Endothelial cell (in vitro differentiated cells): ENCODE results near the gene RFFL. TPM values are rescaled to one million over a fixed set of nuclear protein-coding genes. Genes with fewer than 3 reads are reported as not detected.
A peak's percentile ranks its signal among the peaks of the same experiment; 100 is the strongest.

Source experiments
- DNase-seq: peaks from one replicate; pipeline ENCODE4 v3.0.0; 2021; ENCODE audit warnings: low spot score
- H3K27ac Mint-ChIP-seq: one replicate; pipeline ENCODE4 v1.8.0; 2021; ENCODE audit warnings: mixed read lengths, inconsistent platforms; ENCODE audit not compliant: unreplicated experiment
- H3K27me3 Mint-ChIP-seq: one replicate; pipeline ENCODE4 v1.8.0; 2021; ENCODE audit warnings: mild to moderate bottlenecking, moderate library complexity, mixed read lengths, inconsistent platforms; ENCODE audit not compliant: unreplicated experiment
- H3K36me3 Mint-ChIP-seq: one replicate; pipeline ENCODE4 v1.8.0; 2021; ENCODE audit warnings: mild to moderate bottlenecking, low read depth, mixed read lengths, inconsistent platforms; ENCODE audit not compliant: unreplicated experiment
- H3K4me1 Mint-ChIP-seq: one replicate; pipeline ENCODE4 v1.8.0; 2021; ENCODE audit warnings: mild to moderate bottlenecking, mixed read lengths, inconsistent platforms; ENCODE audit not compliant: unreplicated experiment
- H3K4me3 Mint-ChIP-seq: one replicate; pipeline ENCODE4 v1.8.0; 2021; ENCODE audit warnings: mild to moderate bottlenecking, mixed read lengths, inconsistent platforms; ENCODE audit not compliant: unreplicated experiment
- H3K9me3 Mint-ChIP-seq: one replicate; pipeline ENCODE4 v1.8.0; 2021; ENCODE audit warnings: mixed read lengths, inconsistent platforms; ENCODE audit not compliant: unreplicated experiment
- CTCF ChIP-seq: fragments of 200-600 bp; sonication (generic); IDR thresholded peaks from one replicate; pipeline ENCODE4 v1.5.0; 2021; ENCODE audit warnings: antibody characterized with exemption; ENCODE audit not compliant: unreplicated experiment
- total RNA-seq: library from RNA; stranded (reverse); fragmentation: NEBNext Ultra II Directional; extraction: Animal tissue kit (Norgen Biotek cat#: 25700); gene quantifications from one replicate; pipeline ENCODE4 v1.2.1, GENCODE V29; 2021; ENCODE audit not compliant: unreplicated experiment

The RFFL gene
- total RNA-seq, 1 donor from 2014 or later, result 20.6 TPM

DNA sequence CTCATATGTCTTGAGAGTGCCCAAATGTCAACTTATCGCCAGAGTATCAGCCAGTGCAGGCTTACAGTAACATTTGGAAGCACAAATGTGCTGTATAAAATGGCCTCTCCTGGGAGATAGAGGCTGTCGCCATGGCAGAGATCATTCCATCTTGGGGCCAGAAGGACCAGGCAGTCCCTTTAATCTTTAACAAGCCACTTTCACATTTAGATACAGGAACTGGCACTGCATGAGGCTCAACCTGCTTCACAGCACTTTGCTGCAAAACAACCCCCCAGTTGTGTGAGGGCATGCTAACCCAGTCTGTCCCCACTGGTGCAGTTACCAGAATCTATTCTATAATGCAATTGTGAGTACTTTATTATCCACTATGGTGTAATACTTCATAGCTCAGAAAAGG, 4.7 kb upstream of the RFFL start:
- Mint-ChIP-seq H3K27me3 (peaks cover 1% of the 10 kb centered on the region), H3K4me3 (no peak overlapping the region), H3K4me1 (peaks cover 10% of the 10 kb centered on the region), H3K27ac (no peak overlapping the region), H3K9me3 (no peaks in the 10 kb centered on the region), H3K36me3 (no peaks in the 10 kb centered on the region)
- no peak for TF ChIP-seq CTCF
- no peak for DNase-seq

GRCh38 chr17:35065880-35066279, 2.4 kb upstream of the RFFL start:
- DNase-seq, result no peak
- H3K27me3 Mint-ChIP-seq, result peaks cover 3% of the 10 kb centered on the region
- H3K9me3 Mint-ChIP-seq, result no peaks in the 10 kb centered on the region
- no peak for TF ChIP-seq CTCF
- H3K4me3 Mint-ChIP-seq, result no peak overlapping the region
- peaks cover 10% of the 10 kb centered on the region for H3K4me1 Mint-ChIP-seq
- H3K36me3 Mint-ChIP-seq, result no peaks in the 10 kb centered on the region
- no peak overlapping the region for H3K27ac Mint-ChIP-seq

GRCh38 chr17:35064516-35065215, 1.2 kb upstream of the RFFL start:
- H3K36me3 Mint-ChIP-seq, result no peaks in the 10 kb centered on the region
- peaks cover 10% of the 10 kb centered on the region for H3K4me1 Mint-ChIP-seq
- H3K27me3 Mint-ChIP-seq, result peaks cover 3% of the 10 kb centered on the region
- no peaks in the 10 kb centered on the region for H3K9me3 Mint-ChIP-seq
- peak overlapping the region; percentile 40 for H3K27ac Mint-ChIP-seq
- TF ChIP-seq CTCF, result no peak
- no peak for DNase-seq
- no peak overlapping the region for H3K4me3 Mint-ChIP-seq

DNA sequence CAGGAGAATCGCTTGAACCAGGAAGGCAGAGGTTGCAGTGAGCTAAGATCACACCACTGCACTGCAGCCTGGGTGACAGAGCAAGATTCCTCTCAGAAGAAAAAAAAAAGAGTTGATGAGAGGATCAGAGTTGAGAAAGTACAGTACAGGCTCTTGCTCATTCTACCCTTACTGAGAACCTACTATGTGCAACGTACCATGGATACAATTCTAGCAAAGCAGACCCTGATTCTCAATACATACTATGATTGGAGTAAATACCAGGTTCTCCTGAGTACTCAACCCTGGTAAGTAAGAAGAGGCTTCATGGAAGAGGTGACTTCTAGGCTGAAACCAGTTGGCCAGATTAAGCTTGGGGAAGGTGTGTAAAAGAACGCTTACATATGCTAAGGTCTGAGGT, 1.2 kb downstream of the RFFL start:
- peaks cover 3% of the 10 kb centered on the region for H3K27me3 Mint-ChIP-seq
- no peak for DNase-seq
- H3K9me3 Mint-ChIP-seq, result no peaks in the 10 kb centered on the region
- H3K4me3 Mint-ChIP-seq, result no peak overlapping the region
- peaks cover 10% of the 10 kb centered on the region for H3K4me1 Mint-ChIP-seq
- H3K36me3 Mint-ChIP-seq, result no peaks in the 10 kb centered on the region
- TF ChIP-seq CTCF, result no peak
- H3K27ac Mint-ChIP-seq, result peak overlapping the region; percentile 1

GRCh38 chr17:35057332-35057915, 6.1 kb downstream of the RFFL start:
- no peaks in the 10 kb centered on the region for H3K9me3 Mint-ChIP-seq
- peaks cover 5% of the 10 kb centered on the region for H3K4me1 Mint-ChIP-seq
- peaks cover 3% of the 10 kb centered on the region for H3K27me3 Mint-ChIP-seq
- TF ChIP-seq CTCF, result no peak
- no peak overlapping the region for H3K27ac Mint-ChIP-seq
- H3K36me3 Mint-ChIP-seq, result no peaks in the 10 kb centered on the region
- H3K4me3 Mint-ChIP-seq, result no peak overlapping the region
- DNase-seq, result no peak
